ENCODE data around the gene NEFH.

NEFH gene

DNA sequence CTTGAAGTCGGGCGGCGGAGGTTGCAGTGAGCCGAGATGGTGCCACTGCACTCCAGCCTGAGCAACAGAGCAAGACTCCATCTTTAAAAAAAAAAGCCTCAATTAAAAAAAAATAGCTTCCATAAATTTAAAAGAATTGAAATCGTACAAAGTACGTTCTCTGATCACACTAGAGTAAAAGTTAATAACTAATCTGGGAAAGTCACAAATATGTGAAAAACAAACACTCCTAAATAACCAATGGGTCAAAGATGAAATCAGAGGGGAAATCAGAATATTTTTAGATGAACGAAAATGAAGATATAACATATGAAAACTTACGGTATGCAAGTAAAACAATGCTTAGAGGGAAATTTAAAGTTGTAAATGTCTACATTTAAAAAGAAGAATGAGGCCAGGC lies 19.8 kb downstream of the NEFH start:
- no peak for DNase-seq

DNA sequence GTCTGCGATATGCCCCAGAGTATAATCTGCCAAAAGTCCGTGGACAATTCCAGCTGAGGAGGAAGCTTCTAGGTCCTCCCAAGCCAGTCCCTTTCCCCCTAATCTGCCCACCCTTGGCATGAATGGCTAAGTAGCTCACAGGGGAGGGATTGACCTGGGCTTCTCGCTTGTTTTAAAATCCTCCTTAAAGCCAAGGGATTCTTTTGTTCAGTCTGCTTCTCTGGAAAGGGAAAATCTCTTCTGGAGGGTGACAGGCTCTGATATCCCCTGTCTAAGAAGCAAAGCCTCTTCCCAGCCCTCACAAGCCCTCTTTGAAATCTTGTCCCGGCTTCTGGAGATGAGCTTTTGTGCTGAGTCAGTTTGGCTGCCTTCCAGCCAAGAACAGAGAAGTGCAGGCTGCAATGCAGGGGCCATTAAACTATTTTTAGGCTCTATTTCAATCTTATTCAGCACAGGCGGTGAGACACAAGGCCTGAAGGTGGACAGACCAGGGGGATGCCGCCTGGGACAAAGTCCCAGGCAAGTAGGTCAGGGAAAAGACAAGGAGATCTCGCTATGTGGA lies 23.9 kb downstream of the NEFH start:
- DNase-seq = peak; percentile 89

DNA sequence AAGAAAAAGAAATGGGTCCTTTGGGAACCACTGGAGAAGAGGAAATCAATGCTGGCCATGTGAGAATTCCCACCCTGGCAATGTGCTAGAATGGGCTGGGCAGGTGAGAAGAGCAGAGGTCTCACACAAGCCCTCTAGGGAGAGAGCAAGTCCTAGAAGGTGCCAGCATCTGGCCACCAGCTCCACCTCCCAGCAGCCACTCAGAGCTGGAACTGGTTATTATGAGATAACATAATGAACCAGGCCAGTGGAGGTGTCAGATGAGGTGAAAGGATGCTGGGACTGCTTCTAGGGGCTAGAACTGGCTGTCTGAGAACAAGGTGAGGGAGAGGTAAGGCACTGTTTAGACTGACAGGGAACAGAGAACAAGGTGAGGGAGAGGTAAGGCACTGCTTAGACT lies 29.3 kb downstream of the NEFH start:
- no peak for DNase-seq

DNA sequence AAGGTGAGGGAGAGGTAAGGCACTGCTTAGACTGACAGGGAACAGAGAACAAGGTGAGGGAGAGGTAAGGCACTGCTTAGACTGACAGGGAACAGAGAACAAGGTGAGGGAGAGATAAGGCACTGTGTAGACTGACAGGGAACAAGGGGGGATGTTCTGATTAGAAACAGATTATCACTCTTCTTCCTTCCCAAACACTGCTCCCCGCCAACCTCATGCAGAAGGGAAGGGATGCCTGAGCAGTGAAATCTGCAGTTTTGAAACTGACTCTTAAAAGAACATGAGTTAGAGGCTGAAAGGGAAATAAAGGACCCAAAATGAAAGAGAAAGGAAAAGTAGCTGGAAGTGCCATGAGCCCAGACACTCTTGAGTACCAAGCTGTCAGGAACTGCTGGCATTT lies 29.8 kb downstream of the NEFH start:
- no peak for DNase-seq

DNA sequence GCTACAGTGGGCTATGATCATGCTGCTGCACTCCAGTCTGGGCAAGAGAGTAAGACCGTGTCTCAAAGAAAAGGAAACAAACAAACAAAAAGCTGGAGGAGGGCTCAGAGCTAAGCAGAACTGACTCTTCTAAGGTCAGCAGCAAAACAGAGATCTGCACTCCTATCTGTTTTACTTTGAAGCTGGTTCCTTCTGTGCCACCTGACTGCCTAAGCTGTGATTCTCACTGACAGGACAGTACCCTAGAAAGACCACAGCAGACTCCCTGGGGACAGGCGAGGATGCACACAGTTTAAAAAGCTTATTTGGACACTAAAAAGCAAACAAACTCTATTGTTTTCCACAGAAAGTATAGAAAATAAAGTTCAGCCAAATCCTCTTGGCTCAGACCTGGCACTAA lies 30.5 kb downstream of the NEFH start:
- no peak for DNase-seq

DNA sequence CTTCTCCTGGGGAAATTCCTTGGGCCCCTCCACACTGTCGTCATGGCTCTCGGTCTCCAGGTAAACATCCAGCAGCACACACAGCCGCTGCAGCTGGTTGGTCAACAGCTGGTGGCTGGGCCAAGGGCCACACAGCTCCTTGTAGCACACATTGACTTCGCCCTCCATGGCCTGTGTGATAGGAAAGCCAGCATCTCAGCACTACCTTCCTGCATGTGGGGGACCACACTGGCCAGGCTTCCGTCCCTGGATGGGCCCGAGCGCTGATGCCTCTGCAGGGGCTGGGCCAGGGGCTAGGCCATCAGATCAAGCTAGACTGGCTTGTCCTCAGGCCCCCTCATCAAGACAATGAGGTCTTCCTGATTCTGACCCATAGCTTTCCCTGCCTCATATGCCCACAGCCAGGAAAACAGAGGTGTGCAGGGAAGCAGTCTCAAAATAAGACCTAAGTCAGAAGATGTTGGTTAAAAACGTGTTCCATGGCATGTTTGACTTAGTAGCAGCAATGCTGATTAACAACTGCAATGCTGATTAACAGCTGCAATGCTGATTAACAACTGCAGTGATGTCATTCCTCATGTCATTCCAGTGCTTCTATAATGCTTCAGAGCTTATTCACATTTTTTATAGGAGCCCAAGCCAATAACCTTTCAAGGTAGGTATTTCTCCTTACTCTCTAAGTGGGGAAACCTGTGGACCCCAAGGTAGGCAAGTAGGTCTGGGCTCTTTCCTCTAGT lies 31.3 kb downstream of the NEFH start:
- DNase-seq = no peak

DNA sequence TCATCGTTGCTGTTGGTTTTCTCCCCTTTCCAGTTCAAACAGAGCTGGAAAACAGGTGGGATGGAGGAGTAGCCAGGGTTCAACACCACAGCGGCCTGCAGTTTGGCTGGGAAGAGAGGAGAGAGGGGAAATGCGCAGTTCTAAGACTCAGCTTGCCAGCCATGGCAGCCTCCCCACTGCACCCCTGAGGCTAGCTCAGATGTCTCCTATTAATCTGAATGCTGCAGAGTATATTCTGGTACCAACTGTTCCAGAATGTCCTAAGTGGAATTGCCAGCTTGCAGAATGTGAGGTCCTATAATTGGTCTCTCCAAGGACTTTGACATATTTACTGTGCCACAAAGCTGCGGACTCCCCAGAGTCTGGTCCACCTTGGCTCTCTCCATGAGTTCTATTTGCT lies 32.0 kb downstream of the NEFH start:
- DNase-seq = no peak

DNA sequence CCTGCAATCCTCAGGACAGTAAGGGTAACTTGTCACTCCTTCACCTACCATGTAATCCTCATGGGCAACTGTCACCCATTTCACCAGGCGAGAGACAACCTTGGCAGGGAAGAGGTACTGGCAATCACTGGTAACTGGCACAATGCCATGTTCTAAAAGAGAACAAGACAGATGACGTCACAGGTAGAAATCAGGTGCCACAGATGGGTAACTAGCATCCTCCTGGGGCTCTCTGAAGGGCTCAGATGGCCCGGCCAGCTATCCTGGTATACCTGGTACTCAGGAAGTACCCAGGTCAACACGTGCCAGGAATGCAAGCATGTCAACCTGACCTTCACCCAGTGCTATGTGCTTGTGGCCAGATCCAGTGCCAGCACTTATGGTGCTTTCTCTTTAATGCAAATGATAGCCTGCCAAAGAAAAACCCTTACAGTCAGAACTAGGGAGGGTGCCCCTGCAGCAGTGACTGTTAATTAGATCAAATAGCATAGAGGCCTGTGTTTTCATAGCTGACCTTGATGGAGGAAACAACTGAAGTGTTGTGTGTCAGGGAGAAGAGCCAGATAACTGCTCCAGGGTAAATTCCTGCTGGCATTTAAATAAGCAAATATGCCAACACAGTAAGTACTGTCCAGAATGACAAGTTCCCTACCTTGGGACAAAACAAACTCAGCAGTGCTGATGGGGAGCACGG lies 37.3 kb downstream of the NEFH start:
- DNase-seq = no peak

DNA sequence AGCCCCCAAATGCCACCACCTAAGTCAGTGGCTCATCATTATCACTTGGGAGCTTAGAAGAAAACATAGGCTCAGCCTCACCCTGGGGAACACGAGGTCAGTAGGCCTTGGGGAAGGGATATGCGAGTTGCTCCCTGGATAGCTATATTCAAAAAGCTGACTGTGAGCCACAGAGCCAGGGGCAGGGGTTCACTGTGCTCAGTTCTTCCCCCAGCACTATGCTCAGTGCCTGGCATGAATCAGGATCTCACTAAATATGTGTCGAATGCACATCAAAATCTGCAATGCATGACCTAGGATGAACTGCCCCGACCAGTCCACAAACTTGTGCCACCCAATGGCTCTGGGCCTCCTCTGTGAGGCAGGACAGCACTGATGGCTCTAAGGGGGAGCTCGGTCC lies 38.4 kb downstream of the NEFH start:
- no peak for DNase-seq

DNA sequence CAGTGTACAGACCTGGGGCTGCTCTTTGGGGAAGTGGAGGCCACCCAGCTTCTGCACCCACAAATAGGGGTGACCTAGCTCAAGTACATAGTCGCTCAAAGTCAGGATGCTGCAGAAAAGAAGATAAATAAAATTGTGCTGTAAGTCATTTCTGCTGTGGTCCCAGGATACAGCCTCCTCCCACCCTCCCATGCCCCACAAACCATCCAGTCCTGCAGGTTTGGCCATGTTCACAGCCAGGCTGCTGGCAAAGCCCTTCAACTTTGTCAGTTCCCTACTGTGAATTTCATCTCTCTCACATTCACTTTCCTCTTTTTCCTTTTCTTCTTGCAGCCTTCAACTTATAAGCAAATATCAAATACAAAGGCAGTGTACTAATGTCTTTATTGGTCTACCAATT lies 40.0 kb downstream of the NEFH start:
- DNase-seq = no peak

DNA sequence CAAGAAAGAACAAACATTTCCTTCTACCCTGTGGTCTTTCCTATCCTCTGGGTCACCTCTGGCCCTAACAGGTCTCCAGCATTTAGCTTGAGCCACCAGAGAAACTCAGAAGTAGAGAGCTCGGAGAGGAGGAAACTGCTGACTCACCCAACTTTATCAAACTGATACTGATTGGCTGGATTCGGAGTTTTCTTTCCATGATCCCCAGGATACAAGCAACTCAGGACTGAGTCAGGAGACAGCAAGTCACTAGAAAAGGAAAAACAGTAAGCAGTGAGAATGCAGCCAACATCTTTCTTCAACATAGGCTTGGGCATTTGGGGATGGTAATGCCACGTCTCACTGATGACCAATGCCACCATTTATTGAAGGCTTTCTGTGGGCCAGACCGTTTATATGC lies 40.8 kb downstream of the NEFH start:
- DNase-seq = peak; percentile 24

DNA sequence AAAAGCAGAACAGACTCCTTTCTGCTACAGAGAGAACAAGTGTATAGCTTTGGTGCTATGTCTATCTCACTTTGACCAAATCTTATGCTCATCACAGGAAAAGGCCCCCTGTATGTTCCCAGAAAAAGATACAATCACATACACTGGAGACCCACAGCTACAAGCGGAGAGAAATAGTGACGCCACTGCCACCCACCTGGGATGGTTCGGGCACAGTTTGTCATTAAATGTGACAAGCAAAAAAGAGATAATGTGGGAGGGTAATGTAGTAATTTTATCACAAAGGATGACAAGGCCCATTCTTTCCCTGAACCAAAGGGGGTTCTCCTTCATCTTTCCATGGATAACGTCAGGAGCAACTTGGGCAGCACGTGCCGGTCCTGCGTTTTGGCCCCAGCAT lies 41.5 kb downstream of the NEFH start:
- DNase-seq = no peak

DNA sequence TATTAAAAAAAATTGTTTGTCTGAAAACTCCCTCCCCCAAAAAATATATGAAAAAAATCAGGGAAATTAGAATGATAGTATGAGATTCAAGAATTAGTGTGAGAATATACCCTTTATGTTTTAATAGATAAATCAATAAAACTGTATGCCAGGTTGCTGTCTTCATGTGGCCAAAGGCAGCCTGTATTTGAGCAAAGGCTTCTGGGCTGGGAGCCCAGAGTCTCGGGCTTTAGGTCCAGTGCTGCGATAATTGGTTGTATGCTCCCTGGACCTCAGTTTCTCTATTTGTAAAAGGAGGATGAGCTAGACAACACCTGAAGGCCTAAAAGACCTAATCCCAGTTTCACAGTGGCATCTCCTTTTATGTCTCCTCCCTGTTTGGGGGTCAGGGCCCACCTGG lies 43.7 kb downstream of the NEFH start:
- no peak for DNase-seq

DNA sequence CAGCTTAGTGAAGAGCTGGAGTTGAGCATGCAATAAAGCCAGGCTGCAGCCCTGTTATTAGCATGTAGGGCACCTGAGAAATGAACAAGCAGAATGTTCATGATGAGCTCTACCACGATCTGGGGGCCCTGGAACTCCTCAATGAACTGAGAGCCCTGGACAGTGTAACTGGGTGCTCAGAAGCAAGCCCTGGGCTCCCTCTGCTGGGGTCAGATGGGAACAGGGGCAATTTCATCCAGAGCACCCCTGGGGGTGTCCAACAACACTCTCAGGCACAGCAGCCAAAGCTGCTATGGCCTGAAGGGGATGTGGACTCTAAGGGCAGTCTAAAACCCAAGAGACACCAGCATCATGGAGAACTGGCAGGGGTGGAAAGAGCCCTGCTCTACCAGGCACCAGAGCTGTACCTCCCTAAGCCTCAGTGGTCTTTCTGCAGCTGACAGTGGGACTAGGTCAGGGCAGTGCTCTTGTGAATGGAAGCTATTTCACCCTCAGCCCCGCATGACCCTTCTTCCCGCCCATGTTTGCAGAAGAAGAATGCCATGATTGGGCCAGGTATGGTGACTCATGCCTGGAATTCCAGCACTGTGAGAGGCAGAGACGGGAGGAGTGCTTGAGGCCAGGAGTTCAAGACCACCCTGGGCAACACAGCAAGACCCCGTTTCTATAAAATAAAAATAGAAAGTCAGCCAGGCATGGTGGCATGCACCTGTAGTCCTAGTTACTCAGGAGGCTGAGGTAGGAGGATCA lies 44.6 kb downstream of the NEFH start:
- DNase-seq = peak; percentile 15

DNA sequence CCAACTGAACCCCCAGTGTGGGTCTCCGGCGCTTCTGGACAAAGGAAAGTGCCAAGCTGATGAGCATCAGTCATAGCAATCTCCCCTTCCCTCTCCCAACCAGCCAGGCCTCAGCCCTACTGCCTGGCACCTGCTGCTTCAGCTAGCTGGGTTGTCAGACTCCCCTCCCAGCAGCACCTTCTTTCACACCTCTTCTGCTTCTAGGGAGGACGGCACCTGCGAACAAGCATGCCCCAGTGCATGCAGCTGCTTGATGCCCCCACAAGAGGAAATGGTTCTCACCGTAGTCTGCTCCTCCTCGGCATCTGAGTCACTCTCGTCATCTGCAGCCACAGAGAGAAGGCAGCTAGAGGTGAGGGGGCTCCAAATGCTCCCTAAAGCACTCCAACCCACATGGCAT lies 48.1 kb downstream of the NEFH start:
- DNase-seq = no peak

DNA sequence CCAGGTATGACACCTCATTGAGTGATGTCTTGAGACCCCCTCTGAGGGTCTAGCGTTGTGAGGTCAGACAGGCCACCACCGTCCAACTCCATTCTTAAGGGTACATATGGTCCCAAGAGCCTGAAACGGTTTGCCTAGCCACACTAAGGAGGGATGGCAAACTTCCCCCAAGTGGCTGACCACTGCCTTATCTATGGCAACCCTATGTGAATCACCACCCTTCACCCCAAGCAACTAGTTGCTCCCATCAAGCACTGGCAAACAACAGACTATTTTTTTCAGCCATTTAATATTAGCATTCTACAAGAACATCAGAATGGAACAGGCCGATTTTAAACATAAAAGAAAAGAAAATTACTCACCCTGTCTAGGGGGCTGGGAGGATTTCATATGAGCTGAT lies 50.7 kb downstream of the NEFH start:
- no peak for DNase-seq

DNA sequence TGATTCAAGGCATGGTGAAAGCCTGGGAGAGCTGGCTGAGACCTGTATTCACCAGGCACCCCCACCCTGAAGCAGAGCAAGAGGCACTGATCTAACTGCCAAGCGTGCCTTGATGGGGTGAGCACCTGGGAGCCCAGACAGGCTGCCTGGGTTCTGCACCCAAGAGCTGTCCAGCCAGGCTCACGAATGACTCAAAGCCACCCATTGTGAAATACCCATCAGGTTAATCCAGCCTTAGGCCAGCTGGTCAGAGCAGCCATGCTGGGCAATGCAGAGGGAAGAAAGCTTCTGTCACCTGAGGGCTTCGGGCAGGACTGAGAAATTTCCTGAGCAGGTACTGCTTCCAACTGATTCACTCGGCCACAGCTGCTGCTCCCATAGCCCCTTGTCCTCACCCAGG lies 51.4 kb downstream of the NEFH start:
- DNase-seq = no peak

DNA sequence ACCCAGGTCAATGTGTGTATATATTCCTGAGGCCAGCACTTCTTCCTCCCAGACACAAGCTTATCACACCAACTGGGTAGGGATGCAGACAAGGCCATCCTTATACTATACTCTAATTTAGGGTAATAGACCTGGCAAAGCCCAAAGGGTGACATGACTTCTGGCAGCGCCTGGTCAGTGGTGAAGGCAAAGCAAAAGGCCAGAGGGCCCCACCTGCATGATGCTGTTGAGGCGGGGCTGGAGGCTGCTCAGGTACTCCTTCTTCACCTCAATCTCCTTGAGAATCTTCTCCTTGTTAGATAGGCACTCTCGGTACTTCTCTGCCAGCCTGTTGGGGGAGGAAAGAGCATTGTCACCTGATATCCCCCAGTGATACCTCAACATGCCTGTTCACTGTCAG lies 56.4 kb downstream of the NEFH start:
- DNase-seq = no peak

DNA sequence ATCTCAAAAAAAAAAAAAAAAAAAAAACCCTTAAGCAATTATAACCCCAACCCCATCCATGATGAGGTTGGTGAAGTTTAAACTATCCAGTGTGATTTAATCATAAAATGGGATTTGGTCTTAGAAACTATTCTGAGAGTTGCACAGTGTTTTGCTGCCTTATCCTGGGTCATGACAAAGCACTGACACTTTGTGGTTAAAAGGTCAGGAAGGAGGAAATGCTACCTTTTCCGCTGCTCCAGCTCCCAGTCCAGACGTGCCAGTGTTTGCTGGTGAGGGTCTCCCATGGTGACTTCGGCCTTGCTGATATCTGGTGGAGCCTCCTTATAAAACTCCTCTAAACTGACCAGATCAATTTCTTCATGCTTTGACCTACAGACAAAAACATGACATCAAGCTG lies 59.1 kb downstream of the NEFH start:
- no peak for DNase-seq

Data from fibroblast of skin of abdomen (primary cell).